NCI-H146 treated with DMSO at 0.1 percent for 48 hours (cell line): Measurements from ENCODE around the gene CDYL2.

Experiments used
- DNase-seq: peaks from one replicate; lab custom pipeline; 2025; ENCODE audit not compliant: unreplicated experiment; lab: John Stamatoyannopoulos, UW

CDYL2 gene

GRCh38 chr16:80631581-80631980 is 172.8 kb downstream of the CDYL2 start:
- DNase-seq: no peak

- no peak for DNase-seq
These were observed 176.1 kb downstream of the CDYL2 start for GRCh38 chr16:80628254-80628653.

DNA sequence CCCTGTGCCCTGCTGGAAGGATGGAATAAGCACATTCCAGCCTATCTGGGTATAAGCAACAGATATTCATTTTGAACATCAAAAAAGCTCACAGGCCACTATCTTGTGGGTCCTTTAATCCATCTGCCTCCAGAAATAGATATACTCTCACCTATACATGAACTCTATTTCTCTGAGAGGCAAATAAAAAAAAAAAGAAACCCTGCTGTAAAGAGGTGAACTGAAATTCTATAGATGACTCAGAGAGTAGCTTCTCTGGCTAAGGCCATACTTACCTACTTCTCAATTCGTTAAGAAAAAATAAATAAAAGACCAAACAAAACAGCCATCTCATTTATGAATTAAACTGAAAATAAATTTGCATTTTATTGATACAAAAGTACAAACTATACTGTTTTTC is 177.3 kb downstream of the CDYL2 start:
- DNase-seq: no peak

- no peak for DNase-seq
These were observed 181.0 kb downstream of the CDYL2 start for GRCh38 chr16:80623376-80623775.

GRCh38 chr16:80622007-80622406 is 182.4 kb downstream of the CDYL2 start:
- DNase-seq: no peak

GRCh38 chr16:80620736-80621605 is 183.4 kb downstream of the CDYL2 start:
- no peak for DNase-seq

DNA sequence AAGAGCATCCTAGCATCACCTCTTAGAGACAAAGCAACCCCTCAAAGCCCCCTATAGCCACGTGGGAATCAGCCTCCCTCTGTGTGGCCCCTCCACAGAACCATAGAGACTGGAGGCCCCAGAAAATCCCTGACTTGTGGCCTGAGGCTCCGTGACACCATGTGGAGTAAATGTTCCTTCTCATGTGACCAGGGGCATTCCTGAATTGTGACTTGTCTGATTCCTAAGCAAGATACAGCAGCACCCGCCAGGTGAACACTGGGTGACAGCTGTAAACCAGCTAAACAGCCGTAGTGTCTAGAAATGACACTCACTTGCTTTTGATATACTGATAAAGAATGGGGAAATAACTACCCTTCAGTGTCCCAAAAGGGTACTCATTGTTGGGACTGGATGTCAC is 184.6 kb downstream of the CDYL2 start:
- DNase-seq: no peak

GRCh38 chr16:80618862-80619648 is 185.3 kb downstream of the CDYL2 start:
- DNase-seq: no peak

GRCh38 chr16:80616362-80616761 is 188.0 kb downstream of the CDYL2 start:
- DNase-seq: no peak

DNA sequence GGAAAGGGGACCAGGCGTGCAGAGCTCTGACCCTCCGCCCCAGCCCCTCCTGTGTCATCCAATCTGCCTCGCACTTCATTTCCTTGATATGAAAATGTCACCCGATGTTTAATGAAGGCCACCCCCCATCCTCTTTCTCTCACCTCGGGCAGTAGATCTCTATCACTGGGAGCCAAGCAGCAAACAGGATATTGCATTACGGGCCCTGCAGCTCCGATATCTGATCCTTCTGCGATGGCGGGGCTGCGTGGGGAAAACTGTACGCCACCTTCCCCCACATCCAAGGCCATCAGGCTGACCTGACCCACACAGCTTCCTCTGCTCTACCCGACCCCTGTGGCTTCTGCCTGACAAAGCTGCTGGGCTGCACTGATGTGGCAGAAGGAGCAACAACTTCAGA is 188.7 kb downstream of the CDYL2 start:
- no peak for DNase-seq

DNA sequence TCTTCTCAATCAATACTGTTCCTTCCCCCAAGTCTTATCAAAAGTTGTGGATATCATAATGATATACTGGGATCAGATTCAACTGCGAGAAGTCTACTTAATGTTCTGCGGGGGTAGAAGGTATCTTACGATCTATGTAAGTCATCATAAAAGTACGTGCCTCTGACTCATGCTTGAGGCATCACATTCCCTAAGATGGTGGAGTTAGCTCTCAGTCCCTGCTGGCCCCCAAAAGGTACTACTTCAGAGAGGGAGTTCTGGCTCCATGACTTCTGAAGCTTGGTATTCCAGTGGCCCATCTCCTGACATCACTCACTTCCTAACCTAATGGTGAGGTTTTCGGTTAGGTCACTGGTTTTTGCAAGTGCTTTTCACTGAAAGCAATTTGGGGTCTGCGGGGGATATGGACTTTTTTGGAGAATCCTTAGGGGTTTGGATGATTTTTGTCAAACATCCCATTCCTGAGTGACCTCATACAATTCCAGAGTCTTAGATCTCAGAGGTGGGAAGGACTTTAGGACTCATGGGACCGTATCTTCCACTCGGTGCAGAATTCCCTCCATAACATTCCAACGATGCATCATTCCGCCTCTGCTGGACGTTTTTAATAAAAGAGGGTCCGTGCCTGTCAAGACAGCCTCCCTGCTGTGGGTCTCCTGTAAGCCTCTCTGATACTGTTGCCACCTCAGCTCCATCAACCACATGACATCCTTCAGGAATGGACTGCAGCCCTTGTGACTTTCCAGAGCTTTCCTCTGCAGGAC is 189.3 kb downstream of the CDYL2 start:
- DNase-seq: no peak

- no peak for DNase-seq
These were observed 191.9 kb downstream of the CDYL2 start for GRCh38 chr16:80612461-80613017.

DNA sequence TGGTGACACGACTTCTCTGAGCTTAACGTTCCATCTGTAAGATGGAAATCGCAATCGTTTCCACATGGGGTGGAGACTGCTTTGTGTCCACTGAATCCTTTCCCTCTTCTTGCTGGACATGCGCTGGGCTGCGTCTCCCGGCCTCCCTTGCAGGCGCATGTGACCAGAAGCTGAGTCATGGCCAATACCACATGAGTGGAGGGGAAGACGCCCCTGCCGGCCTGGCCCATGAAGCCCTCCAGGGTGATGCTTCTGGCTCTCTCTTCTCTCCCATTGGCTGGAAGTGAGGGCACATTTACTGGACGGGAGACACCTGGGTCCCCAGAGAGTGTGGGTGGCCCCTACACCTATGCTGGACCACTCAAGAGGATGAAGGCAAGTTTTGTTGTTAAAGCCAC is 192.5 kb downstream of the CDYL2 start:
- DNase-seq: no peak

GRCh38 chr16:80611171-80611929 is 193.0 kb downstream of the CDYL2 start:
- no peak for DNase-seq

GRCh38 chr16:80610481-80611156 is 193.8 kb downstream of the CDYL2 start:
- DNase-seq: no peak

GRCh38 chr16:80608946-80609345 is 195.5 kb downstream of the CDYL2 start:
- DNase-seq: no peak

GRCh38 chr16:80607204-80607603 is 197.2 kb downstream of the CDYL2 start:
- no peak for DNase-seq

DNA sequence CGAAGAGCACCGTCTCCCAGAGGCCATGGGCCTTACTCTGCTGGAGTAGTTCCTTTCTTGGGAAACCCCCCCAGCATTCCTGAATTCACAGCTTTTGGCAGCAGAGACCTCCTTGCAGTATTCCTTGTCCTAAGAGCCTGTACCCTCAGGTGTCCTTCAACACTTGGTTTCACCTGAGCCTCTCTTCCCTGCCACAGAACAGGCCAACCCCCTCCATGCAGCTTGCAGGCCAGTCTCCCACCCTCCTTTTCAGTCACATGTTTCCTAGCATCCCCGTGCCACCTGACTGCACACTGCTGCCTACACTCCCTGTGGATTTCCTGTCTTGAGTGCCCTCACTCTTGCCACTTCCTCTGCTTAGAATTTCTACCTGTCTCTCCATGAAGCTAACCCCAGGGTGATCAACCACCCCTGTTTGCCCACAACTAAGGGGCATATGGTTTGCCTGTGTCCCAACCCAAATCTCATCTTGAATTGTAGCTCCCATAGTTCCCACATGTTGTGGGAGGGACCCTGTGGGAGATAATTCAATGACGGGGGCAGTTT is 198.1 kb downstream of the CDYL2 start:
- DNase-seq: no peak

GRCh38 chr16:80604600-80605355 is 199.6 kb downstream of the CDYL2 start:
- DNase-seq: no peak
